HG03439 (cell line): Measurements from ENCODE around the gene TST.
A peak's percentile ranks its signal among the peaks of the same experiment; 100 is the strongest.

ENCODE experiments used
- ATAC-seq: cut with Tn5 transposase; IDR thresholded peaks from one replicate; pipeline ENCODE4 v1.9.1; 2021; ENCODE audit warnings: mild to moderate bottlenecking, moderate library complexity; ENCODE audit not compliant: unreplicated experiment

Gene TST

GRCh38 chr22:36988075-36988832 is 31.0 kb downstream of the TST start:
- no peak for ATAC-seq

GRCh38 chr22:36986242-36986821 is 32.9 kb downstream of the TST start:
- ATAC-seq = no peak

GRCh38 chr22:36985211-36985889 is 33.9 kb downstream of the TST start:
- ATAC-seq = no peak

GRCh38 chr22:36982136-36982535 is 37.1 kb downstream of the TST start:
- ATAC-seq = no peak

- ATAC-seq = no peak
Observed at GRCh38 chr22:36981247-36981775, 37.9 kb downstream of the TST start.

- no peak for ATAC-seq
Observed at GRCh38 chr22:36979016-36979910, 40.0 kb downstream of the TST start.

- no peak for ATAC-seq
Observed at GRCh38 chr22:36977947-36978660, 41.1 kb downstream of the TST start.

GRCh38 chr22:36977401-36977861 is 41.8 kb downstream of the TST start:
- peak; percentile 77 for ATAC-seq

GRCh38 chr22:36976606-36977005 is 42.6 kb downstream of the TST start:
- no peak for ATAC-seq

GRCh38 chr22:36971341-36972125 is 47.7 kb downstream of the TST start:
- ATAC-seq = no peak

GRCh38 chr22:36968249-36968964 is 50.8 kb downstream of the TST start:
- no peak for ATAC-seq

GRCh38 chr22:36966851-36967540 is 52.3 kb downstream of the TST start:
- ATAC-seq = no peak

GRCh38 chr22:36965696-36966095 is 53.6 kb downstream of the TST start:
- ATAC-seq = no peak

GRCh38 chr22:36964106-36964505 is 55.1 kb downstream of the TST start:
- ATAC-seq = no peak

- no peak for ATAC-seq
Observed at GRCh38 chr22:36963302-36963701, 55.9 kb downstream of the TST start.

GRCh38 chr22:36961626-36962025 is 57.6 kb downstream of the TST start:
- no peak for ATAC-seq
